Stimulated activated memory B cell treated with anti-CD40 and anti-IgM and Interleukin-4, amounts not matched to agents 10 μg/mL and 1 μg/mL and 100 μg/mL, for 72 hours (primary cell): ENCODE measurements around the gene CDK12.

ENCODE experiments used
- ATAC-seq: fragments of 150-1000 bp; cut with Tn5 transposase; 2 replicates; pipeline ENCODE4 v1.10.0; 2021
- H3K27ac Mint-ChIP-seq: one replicate; pipeline ENCODE4 v1.8.0; 2022; ENCODE audit warnings: mild to moderate bottlenecking, mixed read lengths
- H3K27me3 Mint-ChIP-seq: one replicate; pipeline ENCODE4 v1.8.0; 2022; ENCODE audit warnings: mixed read lengths
- H3K36me3 Mint-ChIP-seq: one replicate; pipeline ENCODE4 v1.8.0; 2022; ENCODE audit warnings: mixed read lengths
- H3K4me1 Mint-ChIP-seq: one replicate; pipeline ENCODE4 v1.8.0; 2022; ENCODE audit warnings: mixed read lengths
- H3K4me3 Mint-ChIP-seq: one replicate; pipeline ENCODE4 v1.8.0; 2022; ENCODE audit warnings: mild to moderate bottlenecking, moderate library complexity, mixed read lengths
- H3K9me3 Mint-ChIP-seq: one replicate; pipeline ENCODE4 v1.8.0; 2022; ENCODE audit warnings: mixed read lengths

CDK12 gene

DNA sequence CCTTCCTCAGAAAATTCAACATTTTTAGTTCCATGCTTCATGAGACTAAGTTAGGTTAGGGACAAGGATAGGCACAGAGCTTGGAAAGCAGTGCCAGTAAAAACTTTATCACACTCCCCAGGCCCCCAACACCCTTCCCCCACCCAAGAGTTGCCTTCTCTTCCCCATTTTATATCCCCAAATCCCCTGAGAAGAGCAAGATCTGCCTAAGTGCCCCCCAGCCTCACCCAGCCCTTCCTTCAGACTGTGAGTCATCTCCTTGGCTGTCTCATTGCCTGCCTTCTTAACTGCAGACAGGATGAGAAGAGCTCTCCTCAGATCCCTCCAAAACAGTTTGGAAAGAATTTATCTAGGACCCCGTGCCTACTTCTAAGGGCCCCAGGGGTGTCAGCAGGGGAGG lies 90.6 kb downstream of the CDK12 start:
- peaks cover 37% of the 10 kb centered on the region for H3K4me1 Mint-ChIP-seq
- no peaks in the 10 kb centered on the region for H3K27me3 Mint-ChIP-seq
- H3K27ac Mint-ChIP-seq = no peak overlapping the region
- no peaks in the 10 kb centered on the region for H3K9me3 Mint-ChIP-seq
- ATAC-seq = no peak
- no peak overlapping the region for H3K4me3 Mint-ChIP-seq
- peaks cover 79% of the 10 kb centered on the region for H3K36me3 Mint-ChIP-seq

DNA sequence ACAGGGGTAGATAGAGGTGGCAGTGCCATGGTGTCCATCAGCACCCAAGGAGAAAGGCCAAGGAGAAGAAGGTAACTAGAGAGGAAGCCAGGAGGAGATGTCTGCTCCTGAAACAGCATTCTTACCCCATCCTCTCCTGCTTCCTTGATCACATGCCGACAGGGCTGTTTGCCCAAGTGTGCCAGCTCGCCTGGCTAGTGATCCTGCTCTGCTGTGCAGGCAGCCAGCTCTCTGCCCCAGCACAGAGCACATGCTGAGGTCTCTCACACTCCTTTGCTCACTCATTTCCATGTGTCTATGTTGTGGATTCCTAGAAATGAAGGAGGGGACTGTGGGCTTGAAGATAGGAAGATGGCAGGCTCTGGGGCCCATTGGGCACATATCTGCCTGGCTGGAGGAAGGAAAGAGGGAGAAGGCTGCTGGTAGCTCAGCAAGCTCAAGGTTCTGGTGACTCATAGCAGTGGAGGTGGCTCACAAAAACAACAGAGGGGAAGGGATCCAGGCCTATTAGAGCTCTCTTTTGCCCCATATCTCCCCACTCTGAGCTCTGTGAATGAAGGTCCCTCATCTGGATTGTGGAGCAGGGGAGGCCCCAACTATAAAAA lies 92.2 kb downstream of the CDK12 start:
- Mint-ChIP-seq H3K9me3 (no peaks in the 10 kb centered on the region), H3K4me3 (no peak overlapping the region), H3K4me1 (peaks cover 30% of the 10 kb centered on the region), H3K36me3 (peaks cover 83% of the 10 kb centered on the region), H3K27me3 (no peaks in the 10 kb centered on the region), H3K27ac (no peak overlapping the region)
- ATAC-seq = no peak

DNA sequence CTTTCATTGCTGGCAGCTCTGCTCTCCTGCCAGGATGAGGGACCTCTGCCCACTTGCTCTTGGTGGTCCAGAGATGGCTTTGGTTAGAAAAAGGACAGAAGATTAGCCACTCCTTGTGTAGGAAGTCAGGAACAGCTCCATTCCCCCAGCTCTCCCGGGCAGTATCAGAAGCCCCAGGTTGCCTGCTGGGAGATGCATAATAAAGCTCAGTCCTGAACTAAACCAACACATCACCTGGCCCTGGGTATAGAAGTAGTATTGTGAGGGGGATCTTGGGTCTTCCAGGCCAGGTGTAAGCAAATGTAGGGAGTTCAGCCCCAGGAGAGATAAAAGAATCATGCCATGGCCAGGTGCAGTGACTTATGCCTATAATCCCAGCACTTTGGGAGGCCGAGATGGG lies 94.1 kb downstream of the CDK12 start:
- H3K4me1 Mint-ChIP-seq = peaks cover 16% of the 10 kb centered on the region
- ATAC-seq = no peak
- peaks cover 81% of the 10 kb centered on the region for H3K36me3 Mint-ChIP-seq
- H3K4me3 Mint-ChIP-seq = no peak overlapping the region
- no peaks in the 10 kb centered on the region for H3K9me3 Mint-ChIP-seq
- H3K27ac Mint-ChIP-seq = no peak overlapping the region
- no peaks in the 10 kb centered on the region for H3K27me3 Mint-ChIP-seq

GRCh38 chr17:39556423-39556822 lies 95.1 kb downstream of the CDK12 start:
- Mint-ChIP-seq H3K4me3 (no peak overlapping the region), H3K27ac (no peak overlapping the region), H3K36me3 (peaks cover 75% of the 10 kb centered on the region)

DNA sequence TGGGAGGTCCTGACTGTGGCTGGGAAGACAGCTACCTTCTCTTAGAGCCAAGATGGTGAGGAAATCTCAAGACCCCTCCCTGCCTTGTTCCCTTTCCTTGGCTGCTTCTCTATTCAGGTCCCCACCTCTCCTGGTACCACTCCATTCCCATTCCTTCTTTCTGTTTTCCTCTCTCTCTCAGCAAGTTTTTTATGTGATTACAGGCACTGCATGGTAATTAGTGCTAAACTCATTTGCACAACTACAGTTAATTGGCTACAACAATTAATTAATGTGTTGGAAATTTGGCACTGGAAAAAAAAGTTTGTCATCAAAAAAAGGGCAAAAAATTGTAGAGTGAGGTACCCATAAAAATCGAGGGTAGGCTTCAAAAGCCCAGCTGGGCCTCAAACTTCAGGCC lies 101.1 kb downstream of the CDK12 start:
- ATAC-seq = no peak
- Mint-ChIP-seq H3K27me3 (no peaks in the 10 kb centered on the region), H3K4me3 (no peak overlapping the region), H3K27ac (no peak overlapping the region), H3K9me3 (no peaks in the 10 kb centered on the region), H3K36me3 (peaks cover 75% of the 10 kb centered on the region), H3K4me1 (no peaks in the 10 kb centered on the region)

More at GRCh38 chr17:39556423-39556822, 95.1 kb downstream of the CDK12 start:
- Mint-ChIP-seq H3K9me3 (no peaks in the 10 kb centered on the region), H3K4me1 (peaks cover 5% of the 10 kb centered on the region), H3K27me3 (no peaks in the 10 kb centered on the region)
- ATAC-seq = no peak

DNA sequence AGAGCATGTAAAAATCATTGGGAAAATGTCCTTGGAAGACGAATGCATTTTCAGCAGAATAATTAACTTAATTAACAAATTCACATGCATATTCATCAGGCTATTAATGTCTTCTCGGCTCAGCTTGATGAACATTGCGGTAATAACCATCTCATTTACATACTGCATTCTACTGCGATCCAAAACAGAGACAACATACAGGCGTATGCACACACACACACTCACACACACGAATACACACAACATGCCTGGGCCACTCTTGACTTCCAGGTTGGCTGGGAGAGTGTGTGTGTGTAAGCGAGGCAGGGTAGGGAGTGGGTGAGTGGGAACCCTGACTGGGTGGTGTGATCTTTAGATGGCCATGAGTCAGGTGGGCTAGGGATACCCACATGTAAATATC lies 101.7 kb downstream of the CDK12 start:
- Mint-ChIP-seq H3K9me3 (no peaks in the 10 kb centered on the region), H3K36me3 (peaks cover 75% of the 10 kb centered on the region), H3K4me3 (no peak overlapping the region), H3K27ac (no peak overlapping the region), H3K27me3 (no peaks in the 10 kb centered on the region), H3K4me1 (no peaks in the 10 kb centered on the region)
- no peak for ATAC-seq

DNA sequence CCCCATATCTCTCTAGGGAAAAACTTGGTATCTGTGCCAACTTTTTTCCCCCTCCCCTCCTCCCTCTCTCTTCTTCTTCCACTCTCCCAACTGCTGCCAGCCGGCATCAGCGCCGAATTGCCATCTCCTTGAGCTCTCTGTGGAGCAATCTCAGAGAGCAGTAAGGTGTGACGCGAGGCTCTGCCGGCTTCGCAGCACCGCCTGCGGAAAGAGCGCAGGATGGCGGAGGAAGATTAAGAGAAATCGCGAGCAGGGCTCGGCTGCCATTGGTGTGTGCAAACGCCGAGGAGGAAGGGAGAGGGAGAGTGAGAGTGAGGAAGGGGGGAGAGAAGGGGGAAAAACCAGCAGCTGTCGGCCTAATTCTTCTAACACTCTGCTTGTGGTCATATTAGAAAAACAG lies 102.2 kb downstream of the CDK12 start:
- H3K36me3 Mint-ChIP-seq = peaks cover 80% of the 10 kb centered on the region
- no peaks in the 10 kb centered on the region for H3K27me3 Mint-ChIP-seq
- no peaks in the 10 kb centered on the region for H3K9me3 Mint-ChIP-seq
- no peak for ATAC-seq
- no peak overlapping the region for H3K27ac Mint-ChIP-seq
- H3K4me3 Mint-ChIP-seq = no peak overlapping the region
- H3K4me1 Mint-ChIP-seq = no peaks in the 10 kb centered on the region

GRCh38 chr17:39564211-39564848 lies 103.0 kb downstream of the CDK12 start:
- no peak overlapping the region for H3K4me3 Mint-ChIP-seq
- H3K9me3 Mint-ChIP-seq = no peaks in the 10 kb centered on the region
- H3K27me3 Mint-ChIP-seq = no peaks in the 10 kb centered on the region
- no peaks in the 10 kb centered on the region for H3K4me1 Mint-ChIP-seq
- no peak overlapping the region for H3K27ac Mint-ChIP-seq
- ATAC-seq = no peak
- H3K36me3 Mint-ChIP-seq = peaks cover 81% of the 10 kb centered on the region

GRCh38 chr17:39566094-39566850 lies 105.0 kb downstream of the CDK12 start:
- Mint-ChIP-seq H3K4me3 (no peak overlapping the region), H3K36me3 (peaks cover 89% of the 10 kb centered on the region), H3K4me1 (no peaks in the 10 kb centered on the region), H3K27me3 (peaks cover 6% of the 10 kb centered on the region), H3K9me3 (peaks cover 7% of the 10 kb centered on the region), H3K27ac (no peak overlapping the region)
- no peak for ATAC-seq

DNA sequence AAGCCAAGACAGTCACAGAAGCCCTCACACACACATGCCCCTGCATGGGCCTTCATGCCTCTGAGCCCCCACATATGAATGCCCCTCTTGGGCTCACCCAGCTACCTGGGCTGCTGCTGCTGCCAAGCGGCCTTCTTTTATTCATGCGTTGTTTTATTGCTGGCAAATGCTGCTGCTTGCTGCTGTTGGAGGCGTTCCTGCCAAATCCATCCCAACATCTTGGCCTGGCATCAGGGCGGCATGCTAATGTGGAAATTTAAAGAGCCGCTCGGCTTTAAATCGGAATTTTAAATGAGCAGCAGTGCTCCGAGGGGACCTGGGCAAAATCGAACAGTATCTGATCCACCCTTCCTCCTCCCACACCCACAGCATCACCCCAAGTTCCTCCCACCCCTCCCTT lies 107.4 kb downstream of the CDK12 start:
- H3K27ac Mint-ChIP-seq = no peak overlapping the region
- H3K36me3 Mint-ChIP-seq = peaks cover 83% of the 10 kb centered on the region
- peaks cover 10% of the 10 kb centered on the region for H3K9me3 Mint-ChIP-seq
- peaks cover 5% of the 10 kb centered on the region for H3K4me1 Mint-ChIP-seq
- ATAC-seq = no peak
- peaks cover 10% of the 10 kb centered on the region for H3K27me3 Mint-ChIP-seq
- no peak overlapping the region for H3K4me3 Mint-ChIP-seq

GRCh38 chr17:39569126-39569525 lies 107.8 kb downstream of the CDK12 start:
- peaks cover 79% of the 10 kb centered on the region for H3K36me3 Mint-ChIP-seq
- H3K4me1 Mint-ChIP-seq = peaks cover 9% of the 10 kb centered on the region
- H3K27ac Mint-ChIP-seq = no peak overlapping the region
- ATAC-seq = no peak
- H3K27me3 Mint-ChIP-seq = peaks cover 14% of the 10 kb centered on the region
- no peak overlapping the region for H3K4me3 Mint-ChIP-seq
- H3K9me3 Mint-ChIP-seq = peaks cover 10% of the 10 kb centered on the region

DNA sequence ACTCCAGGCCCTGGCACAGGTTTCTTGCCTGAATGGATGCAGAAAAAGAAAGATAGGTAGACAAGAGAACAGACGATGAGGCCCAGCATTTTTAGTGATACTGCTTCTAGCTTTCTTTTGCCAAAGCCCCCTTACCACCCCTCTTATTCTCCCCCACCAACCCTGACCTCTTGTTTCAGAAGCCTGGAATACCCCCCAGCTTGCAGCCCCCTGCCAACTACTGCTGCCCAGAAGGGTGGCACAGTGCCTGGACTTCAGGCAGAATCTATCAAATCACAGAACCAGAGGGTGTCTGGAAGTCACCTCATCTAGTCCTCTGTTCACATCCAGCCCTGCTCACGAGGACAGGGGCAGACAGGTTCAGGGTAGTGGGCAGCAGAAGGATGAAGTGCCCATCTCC lies 110.8 kb downstream of the CDK12 start:
- no peak overlapping the region for H3K4me3 Mint-ChIP-seq
- H3K36me3 Mint-ChIP-seq = peaks cover 51% of the 10 kb centered on the region
- H3K27me3 Mint-ChIP-seq = peaks cover 30% of the 10 kb centered on the region

GRCh38 chr17:39573447-39574298 lies 112.4 kb downstream of the CDK12 start:
- H3K36me3 Mint-ChIP-seq = peaks cover 35% of the 10 kb centered on the region
- H3K4me1 Mint-ChIP-seq = peaks cover 10% of the 10 kb centered on the region
- peaks cover 10% of the 10 kb centered on the region for H3K9me3 Mint-ChIP-seq
- H3K4me3 Mint-ChIP-seq = peak overlapping the region; percentile 81
- peak overlapping the region; percentile 38 for H3K27ac Mint-ChIP-seq
- peak; percentile 81 for ATAC-seq
- peaks cover 30% of the 10 kb centered on the region for H3K27me3 Mint-ChIP-seq

More for the DNA sequence above, 110.8 kb downstream of the CDK12 start:
- Mint-ChIP-seq H3K27ac (no peak overlapping the region), H3K9me3 (peaks cover 10% of the 10 kb centered on the region), H3K4me1 (peaks cover 10% of the 10 kb centered on the region)
- no peak for ATAC-seq

DNA sequence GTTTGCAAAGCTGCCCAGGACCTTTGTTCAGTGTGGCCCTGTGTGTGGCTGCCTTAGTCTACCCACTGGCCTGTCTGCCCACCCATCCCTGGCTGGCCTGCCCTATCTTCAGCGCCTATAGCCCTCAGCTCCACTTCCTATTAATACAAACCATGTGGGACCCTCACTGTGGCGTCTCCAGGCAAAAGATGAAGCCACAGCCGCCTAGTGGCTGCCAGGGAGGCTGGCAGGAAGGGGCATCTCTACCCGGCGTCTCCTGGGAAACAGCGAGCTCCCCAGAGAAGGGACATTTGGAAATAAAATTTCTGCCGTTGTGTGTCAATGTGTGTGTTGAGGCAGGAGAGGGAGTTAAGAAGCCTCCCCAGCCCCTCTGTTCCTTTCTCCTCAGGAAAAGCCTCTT lies 114.9 kb downstream of the CDK12 start:
- Mint-ChIP-seq H3K27ac (no peak overlapping the region), H3K27me3 (peaks cover 25% of the 10 kb centered on the region), H3K36me3 (peaks cover 12% of the 10 kb centered on the region), H3K9me3 (peaks cover 4% of the 10 kb centered on the region), H3K4me3 (no peak overlapping the region), H3K4me1 (peaks cover 10% of the 10 kb centered on the region)
- ATAC-seq = peak; percentile 39

DNA sequence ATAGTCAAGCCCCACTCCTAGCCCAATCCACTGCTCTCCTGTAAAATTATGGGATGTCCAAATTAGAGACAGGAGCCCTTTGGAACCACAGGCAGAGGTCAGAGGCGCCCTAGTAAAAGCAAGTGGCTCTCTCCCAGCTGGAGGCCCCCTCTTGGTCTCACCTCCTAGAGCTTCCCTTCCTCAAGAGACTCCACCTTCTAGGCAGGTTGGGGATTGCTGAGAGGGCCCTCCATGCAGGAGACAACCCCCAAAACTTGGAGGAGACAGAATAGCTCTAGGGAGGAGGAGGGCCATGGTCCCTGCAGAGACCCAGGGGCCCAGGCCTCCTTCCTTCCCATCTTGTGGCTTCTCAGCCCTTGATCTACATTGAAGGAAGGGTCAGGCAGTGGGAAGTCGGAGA lies 117.0 kb downstream of the CDK12 start:
- Mint-ChIP-seq H3K4me3 (no peak overlapping the region), H3K36me3 (no peaks in the 10 kb centered on the region), H3K9me3 (no peaks in the 10 kb centered on the region), H3K27me3 (peaks cover 21% of the 10 kb centered on the region), H3K27ac (no peak overlapping the region), H3K4me1 (peaks cover 5% of the 10 kb centered on the region)
- ATAC-seq = no peak
